ENCODE measurements around the gene PER1. TPM values are rescaled to one million over a fixed set of nuclear protein-coding genes. Genes with fewer than 3 reads are reported as not detected.

The PER1 gene
- total RNA-seq, 1 donor from 2014 or later, result 350 TPM

- Histone ChIP-seq H3K27me3 (peaks cover 23% of the 10 kb centered on the region), H3K4me3 (peak overlapping the region; percentile 67), H3K36me3 (no peaks in the 10 kb centered on the region), H3K9me3 (no peaks in the 10 kb centered on the region), H3K27ac (no peak overlapping the region), H3K4me1 (peaks cover 79% of the 10 kb centered on the region)
- ATAC-seq (no peak), DNase-seq (no peak)
- TF ChIP-seq CTCF (IDR thresholded peaks at IDR 0.05), result no peak
- intact Hi-C loops (cut with DNase I), result loop anchor here (5.0 kb wide), 1 partner anchor 65 kb away; no protein-coding TSS in a partner anchor
These were observed 29.7 kb downstream of the PER1 start for GRCh38 chr17:8122422-8122923.

DNA sequence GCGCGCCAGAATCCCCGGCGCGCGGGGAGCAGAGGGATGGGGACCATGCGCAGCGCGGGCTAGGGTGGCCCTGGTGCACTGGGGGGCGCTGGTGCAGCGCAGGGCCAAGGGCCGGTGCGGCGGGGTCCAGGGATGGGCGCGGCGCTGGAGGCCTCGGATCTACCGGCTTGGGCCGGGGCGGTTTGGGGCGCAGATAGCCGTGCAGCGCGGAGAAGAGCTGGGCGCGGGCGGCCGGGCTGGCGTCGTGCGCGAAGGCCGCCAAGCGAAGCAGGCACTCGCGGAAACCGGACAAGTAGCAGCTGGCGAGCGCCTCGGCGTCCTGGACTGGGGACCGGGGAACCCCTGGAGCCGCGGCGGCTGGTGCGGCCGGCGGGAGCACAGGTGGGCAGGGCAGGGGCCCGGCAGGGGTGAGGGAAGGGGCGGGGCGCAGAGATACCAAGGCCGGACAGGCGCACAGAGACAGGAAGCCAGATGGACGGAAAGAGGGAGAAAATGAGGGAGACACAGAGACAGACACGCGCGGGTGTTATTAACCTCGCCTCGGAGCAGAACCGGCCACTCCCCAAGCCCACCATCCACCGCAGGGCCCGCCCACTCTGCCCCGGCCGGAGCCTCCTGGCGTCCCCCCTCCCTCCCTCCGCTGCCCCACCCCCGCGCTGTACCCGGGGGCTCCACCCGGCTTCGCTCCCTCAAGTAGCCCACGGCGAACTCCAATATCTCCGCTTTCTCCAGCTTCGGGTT, 30.4 kb downstream of the PER1 start:
- H3K4me1 ChIP-seq, result peaks cover 77% of the 10 kb centered on the region
- H3K27me3 ChIP-seq, result peaks cover 29% of the 10 kb centered on the region
- intact Hi-C loops (cut with DNase I), result loop anchor here (5.0 kb wide), 1 partner anchor 65 kb away; no protein-coding TSS in a partner anchor
- H3K36me3 ChIP-seq, result no peaks in the 10 kb centered on the region
- H3K9me3 ChIP-seq, result no peaks in the 10 kb centered on the region
- peak overlapping the region; percentile 67 for H3K4me3 ChIP-seq
- peak; percentile 33 for TF ChIP-seq CTCF (IDR thresholded peaks at IDR 0.05)
- no peak overlapping the region for H3K27ac ChIP-seq
- ATAC-seq, result peak; percentile 21
- no peak for DNase-seq

- TF ChIP-seq CTCF (IDR thresholded peaks at IDR 0.05), result no peak
- no peak for ATAC-seq
- intact Hi-C loops (cut with DNase I), result loop anchor here (5.0 kb wide), 1 partner anchor 66 kb away; no protein-coding TSS in a partner anchor
These were observed 30.9 kb downstream of the PER1 start for GRCh38 chr17:8121407-8121680.

GRCh38 chr17:8120520-8121406, 31.4 kb downstream of the PER1 start:
- Histone ChIP-seq H3K4me1 (peaks cover 69% of the 10 kb centered on the region), H3K36me3 (no peaks in the 10 kb centered on the region), H3K4me3 (peak overlapping the region; percentile 67), H3K27ac (no peak overlapping the region), H3K27me3 (peaks cover 38% of the 10 kb centered on the region), H3K9me3 (no peaks in the 10 kb centered on the region)
- DNase-seq (peak; percentile 85), ATAC-seq (peak; percentile 4)
- peak; percentile 31 for TF ChIP-seq CTCF (IDR thresholded peaks at IDR 0.05)
- intact Hi-C loops (cut with DNase I), result loop anchor here (5.0 kb wide), 1 partner anchor 67 kb away; no protein-coding TSS in a partner anchor

More at GRCh38 chr17:8121407-8121680, 30.9 kb downstream of the PER1 start:
- Histone ChIP-seq H3K36me3 (no peaks in the 10 kb centered on the region), H3K9me3 (no peaks in the 10 kb centered on the region), H3K4me3 (peak overlapping the region; percentile 67), H3K27ac (no peak overlapping the region), H3K27me3 (peaks cover 34% of the 10 kb centered on the region), H3K4me1 (peaks cover 75% of the 10 kb centered on the region)
- no peak for DNase-seq

DNA sequence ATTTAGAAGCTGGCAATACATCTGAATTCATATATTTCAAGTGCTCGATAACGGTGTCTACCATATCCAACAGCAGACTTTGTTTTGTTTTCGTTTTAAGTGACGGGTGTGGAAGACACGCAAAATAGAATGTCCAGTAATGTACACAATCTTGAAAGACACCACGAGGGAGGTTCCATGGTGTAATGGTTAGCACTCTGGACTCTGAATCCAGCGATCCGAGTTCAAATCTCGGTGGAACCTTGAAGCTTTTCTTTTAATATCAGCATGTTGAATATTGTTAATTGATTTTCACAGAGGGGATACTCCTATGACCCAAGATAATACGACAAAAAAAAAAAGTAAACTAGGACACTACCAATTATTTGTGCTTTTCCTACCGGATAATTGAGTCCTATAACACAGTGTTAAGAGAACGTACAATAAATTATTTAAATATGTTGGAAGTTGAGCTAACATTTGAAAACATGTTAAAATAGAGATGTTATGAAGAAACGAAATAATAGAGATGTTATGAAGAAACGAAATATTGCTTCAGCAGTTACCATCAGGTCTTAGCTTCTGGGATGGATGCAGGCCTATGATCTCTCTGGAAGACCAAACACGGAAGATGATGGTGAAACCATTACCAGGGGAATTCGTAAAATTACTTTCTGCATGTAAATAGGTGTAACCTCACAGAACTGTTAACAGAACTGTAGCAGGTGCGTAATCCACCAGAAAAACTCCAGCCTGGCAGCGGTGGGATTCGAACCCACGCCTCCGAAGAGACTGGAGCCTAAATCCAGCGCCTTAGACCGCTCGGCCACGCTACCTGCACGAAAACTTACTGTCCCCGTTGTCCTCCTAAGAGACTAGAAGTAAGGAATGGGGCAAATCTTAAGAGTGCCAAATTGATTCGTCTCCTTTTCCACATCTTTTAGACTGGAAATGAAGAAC, 32.4 kb downstream of the PER1 start:
- peak overlapping the region; percentile 67 for H3K4me3 ChIP-seq
- H3K9me3 ChIP-seq, result no peaks in the 10 kb centered on the region
- TF ChIP-seq CTCF (IDR thresholded peaks at IDR 0.05), result no peak
- DNase-seq, result peak; percentile 86
- intact Hi-C loops (cut with DNase I), result loop anchor here (5.0 kb wide), 1 partner anchor 67 kb away; no protein-coding TSS in a partner anchor
- H3K27me3 ChIP-seq, result peaks cover 47% of the 10 kb centered on the region
- peaks cover 63% of the 10 kb centered on the region for H3K4me1 ChIP-seq
- H3K36me3 ChIP-seq, result no peaks in the 10 kb centered on the region
- peak overlapping the region; percentile 68 for H3K27ac ChIP-seq
- ATAC-seq, result peak; percentile 57
